NCI-H1694 (cell line): ENCODE data around the gene MCM7.
A peak's percentile ranks its signal among the peaks of the same experiment; 100 is the strongest.
"Not testable (repeated sequence)": the region's sequence is repeated elsewhere in the genome, so short reads cannot be mapped to it uniquely, and the experiment has no call there.

Source experiments
- DNase-seq: peaks from one replicate; lab custom pipeline; 2025; lab: John Stamatoyannopoulos, UW

Gene MCM7

GRCh38 chr7:100101016-100101862 lies at the start of gene MCM7, which contains the start of gene AP4M1:
TSS of gene MCM7 (minus strand) at chr7:100101397. CDS start at chr7:100101294, 103 bp downstream.
TSS of gene AP4M1 (plus strand) at chr7:100101643. CDS start at chr7:100101715, 72 bp downstream.
- DNase-seq: peak; percentile 94

- DNase-seq: peak; percentile 99
Observed at GRCh38 chr7:100148559-100149328, 47.5 kb upstream of the MCM7 start, which contains the start of gene LAMTOR4. TSS of gene LAMTOR4 (plus strand) at chr7:100148918. CDS start at chr7:100148973, 55 bp downstream.

DNA sequence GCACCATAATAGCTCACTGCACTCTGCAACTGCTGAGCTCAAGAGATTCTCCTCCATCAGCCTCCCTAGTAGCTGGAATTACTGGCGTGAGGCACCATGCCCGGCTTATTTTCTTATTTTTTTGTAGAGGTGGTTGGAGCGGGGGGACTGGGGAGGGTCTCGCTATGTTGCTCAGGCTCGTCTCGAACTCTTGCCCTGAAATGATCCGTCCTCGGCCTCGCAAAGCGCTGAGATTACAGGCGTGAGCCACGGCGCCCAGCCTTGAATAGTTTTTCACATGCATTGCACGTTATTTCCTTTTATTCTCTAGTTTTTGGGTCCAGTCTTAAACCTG lies 47.0 kb upstream of the MCM7 start:
- DNase-seq: no peak

DNA sequence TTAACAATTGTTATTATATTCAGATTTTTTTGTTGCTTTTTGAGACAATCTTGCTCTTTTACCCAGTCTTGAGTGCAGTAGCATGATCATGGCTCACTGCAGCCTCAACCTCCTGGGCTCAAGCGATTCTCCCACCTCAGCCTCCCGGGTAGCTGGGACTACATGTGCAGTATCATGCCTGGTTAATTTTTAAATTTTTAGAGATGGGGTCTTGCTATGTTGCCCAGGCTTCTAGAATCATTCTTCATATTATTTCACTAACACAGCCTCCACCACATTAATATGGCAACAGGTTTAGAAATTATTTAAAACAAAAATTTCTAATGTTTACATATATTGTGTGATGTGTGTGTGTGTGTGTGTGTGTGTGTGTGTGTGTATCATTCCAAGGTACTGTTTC lies 46.1 kb upstream of the MCM7 start:
- DNase-seq: no peak

GRCh38 chr7:100146350-100146749 lies 45.2 kb upstream of the MCM7 start:
- not testable (repeated sequence) for DNase-seq

DNA sequence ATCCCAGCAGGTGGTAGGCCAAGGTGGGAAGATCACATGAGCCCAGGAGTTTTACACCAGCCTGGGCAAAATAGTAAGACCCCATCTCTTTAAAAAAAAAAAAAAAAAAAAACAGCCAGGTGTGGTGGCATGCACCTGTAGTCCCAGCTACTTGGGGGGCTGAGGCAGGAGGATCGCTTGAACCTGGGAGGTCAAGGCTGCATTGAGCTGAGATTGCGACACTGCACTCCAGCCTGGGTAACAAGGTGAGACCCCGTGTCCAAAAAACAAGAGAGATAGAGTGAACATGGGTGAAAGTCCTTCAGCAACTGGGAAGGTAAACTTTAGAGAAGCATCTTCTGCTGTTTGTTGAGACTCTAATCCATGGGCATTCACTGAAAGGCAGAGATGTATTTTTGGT lies 41.3 kb upstream of the MCM7 start:
- no peak for DNase-seq

GRCh38 chr7:100141555-100141949 lies 40.4 kb upstream of the MCM7 start:
- no peak for DNase-seq

- no peak for DNase-seq
Observed at GRCh38 chr7:100137851-100138760, 36.9 kb upstream of the MCM7 start.

DNA sequence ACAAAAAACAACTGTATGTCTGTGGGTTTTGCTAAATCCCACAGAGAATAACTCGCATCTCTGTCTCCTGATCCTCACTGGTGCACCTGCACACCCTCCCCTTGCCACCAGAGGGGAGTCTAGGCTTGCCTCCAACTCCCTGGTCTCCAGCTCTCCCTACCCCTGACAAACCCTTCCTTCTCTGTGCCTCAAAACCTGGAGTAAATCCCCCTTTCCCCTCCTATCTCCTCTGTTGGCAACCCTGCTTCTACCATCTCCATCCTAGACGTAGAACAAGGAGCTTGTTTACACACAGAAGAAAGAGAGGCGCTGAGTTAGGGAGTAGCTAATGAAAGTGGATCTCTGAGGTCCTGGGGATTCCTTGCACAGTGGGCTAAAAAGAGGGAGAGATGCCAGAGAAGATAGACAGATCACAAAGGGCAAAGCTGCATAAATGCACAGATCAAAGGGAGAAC lies 31.5 kb upstream of the MCM7 start:
- peak; percentile 71 for DNase-seq

DNA sequence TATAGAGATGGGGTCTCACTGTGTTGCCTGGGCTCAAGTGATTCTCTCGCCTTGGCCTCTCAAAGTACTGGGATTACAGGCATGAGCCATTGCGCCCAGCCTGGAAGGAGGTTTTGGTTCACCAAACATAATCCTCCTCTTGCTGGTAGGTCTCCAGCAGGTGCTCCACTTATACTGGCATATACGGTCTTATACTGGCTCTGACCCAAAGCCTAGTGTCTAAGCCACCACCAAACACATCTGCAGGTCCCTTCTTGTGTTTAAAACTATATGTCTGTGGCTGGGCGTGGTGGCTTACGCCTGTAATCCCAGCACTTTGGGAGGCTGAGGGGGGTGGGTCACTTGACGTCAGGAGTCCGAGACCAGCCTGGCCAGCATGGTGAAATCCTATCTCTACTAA lies 30.9 kb upstream of the MCM7 start:
- no peak for DNase-seq

DNA sequence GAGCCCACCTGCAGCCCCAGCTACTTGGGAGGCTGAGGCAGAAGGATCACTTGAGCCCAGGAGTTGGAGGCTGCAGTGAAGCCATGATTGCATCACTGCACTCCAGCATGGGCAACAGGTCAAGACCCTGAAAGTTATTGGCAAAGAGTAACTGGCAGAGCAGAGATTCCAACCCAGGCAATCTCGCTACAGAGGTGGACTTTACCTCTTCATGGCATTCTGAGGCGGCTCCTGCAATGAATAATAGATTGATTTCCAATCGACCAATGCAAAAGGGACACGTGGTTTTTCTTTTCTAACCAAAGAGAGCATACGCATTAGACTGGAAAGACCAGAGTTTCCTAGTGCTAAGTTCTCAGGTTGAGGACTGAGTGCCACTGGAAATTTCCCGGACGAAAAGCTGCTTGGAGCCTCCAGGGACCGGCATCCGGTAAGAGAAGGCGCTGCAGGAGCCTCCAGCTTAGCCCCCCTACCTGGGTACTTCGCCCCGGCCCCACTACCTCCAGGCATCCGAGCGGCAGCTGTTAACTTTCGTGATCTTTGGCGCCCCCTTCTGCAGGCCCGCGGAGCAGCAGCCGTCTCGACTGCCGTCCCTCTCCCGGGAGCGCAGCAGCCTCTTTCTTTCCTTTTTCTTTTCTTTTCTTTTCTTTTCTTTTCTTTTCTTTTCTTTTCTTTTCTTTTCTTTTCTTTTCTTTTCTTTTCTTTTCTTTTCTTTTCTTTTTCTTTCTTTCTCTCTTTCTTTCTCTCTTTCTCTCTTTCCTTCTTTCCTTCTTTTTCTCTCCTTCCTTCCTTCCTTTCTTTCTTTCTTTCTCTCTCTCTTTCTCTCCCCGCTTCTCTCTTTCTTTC lies 29.6 kb upstream of the MCM7 start:
- DNase-seq: peak; percentile 69

DNA sequence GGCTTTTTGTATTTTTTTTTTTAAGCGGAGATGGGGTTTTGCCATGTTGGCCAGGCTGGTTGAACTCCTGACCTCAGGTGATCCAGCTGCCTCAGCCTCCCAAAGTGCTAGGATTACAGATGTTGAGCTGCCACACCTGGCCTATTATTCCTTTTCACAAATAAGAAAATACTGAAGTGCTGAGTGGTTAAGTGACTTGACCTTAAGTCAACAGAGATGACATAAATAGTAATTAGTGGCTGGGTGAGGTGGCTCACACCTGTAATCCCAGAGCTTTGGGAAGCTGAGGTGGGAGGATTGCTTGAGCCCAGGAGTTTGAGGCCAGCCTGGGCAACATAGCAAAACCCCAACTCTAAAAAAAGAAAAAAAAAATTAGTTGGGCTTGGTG lies 29.0 kb upstream of the MCM7 start:
- not testable (repeated sequence) for DNase-seq

- DNase-seq: no peak
Observed at GRCh38 chr7:100128637-100128963, 27.4 kb upstream of the MCM7 start.

- DNase-seq: no peak
Observed at GRCh38 chr7:100127866-100128636, 26.9 kb upstream of the MCM7 start.

- DNase-seq: peak; percentile 88
Observed at GRCh38 chr7:100126931-100127865, 26.0 kb upstream of the MCM7 start, which contains the start of gene MBLAC1. TSS of gene MBLAC1 (plus strand) at chr7:100126967. CDS start at chr7:100127396, 429 bp downstream.

GRCh38 chr7:100126239-100126930 lies 25.2 kb upstream of the MCM7 start:
- DNase-seq: no peak

DNA sequence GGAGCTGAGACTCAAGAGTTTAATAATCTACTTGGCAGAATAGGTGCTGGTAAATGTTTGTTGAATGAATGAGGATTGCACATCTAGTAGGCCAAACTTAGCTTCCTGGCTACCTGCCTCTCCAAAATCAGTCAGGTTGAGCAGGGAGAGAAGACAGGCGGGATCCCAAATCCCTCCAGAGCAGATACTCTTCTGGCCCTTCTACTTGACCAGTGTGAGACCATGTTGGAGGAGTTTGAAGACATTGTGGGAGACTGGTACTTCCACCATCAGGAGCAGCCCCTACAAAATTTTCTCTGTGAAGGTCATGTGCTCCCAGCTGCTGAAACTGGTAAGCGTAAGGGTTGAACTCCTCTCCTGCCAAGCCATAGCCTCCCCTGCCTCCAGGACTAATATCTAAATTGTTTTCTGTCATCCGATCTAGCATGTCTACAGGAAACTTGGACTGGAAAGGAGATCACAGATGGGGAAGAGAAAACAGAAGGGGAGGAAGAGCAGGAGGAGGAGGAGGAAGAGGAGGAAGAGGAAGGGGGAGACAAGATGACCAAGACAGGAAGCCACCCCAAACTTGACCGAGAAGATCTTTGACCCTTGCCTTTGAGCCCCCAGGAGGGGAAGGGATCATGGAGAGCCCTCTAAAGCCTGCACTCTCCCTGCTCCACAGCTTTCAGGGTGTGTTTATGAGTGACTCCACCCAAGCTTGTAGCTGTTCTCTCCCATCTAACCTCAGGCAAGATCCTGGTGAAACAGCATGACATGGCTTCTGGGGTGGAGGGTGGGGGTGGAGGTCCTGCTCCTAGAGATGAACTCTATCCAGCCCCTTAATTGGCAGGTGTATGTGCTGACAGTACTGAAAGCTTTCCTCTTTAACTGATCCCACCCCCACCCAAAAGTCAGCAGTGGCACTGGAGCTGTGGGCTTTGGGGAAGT lies 23.4 kb upstream of the MCM7 start:
- DNase-seq: no peak
